Anterior cingulate cortex (tissue), 58 donors: ENCODE data around the gene CNFN.

Experiments
- DNase-seq, 58 donors: peaks; one replicate each; lab custom pipeline; 2025; lab: John Stamatoyannopoulos, UW

Gene CNFN

DNA sequence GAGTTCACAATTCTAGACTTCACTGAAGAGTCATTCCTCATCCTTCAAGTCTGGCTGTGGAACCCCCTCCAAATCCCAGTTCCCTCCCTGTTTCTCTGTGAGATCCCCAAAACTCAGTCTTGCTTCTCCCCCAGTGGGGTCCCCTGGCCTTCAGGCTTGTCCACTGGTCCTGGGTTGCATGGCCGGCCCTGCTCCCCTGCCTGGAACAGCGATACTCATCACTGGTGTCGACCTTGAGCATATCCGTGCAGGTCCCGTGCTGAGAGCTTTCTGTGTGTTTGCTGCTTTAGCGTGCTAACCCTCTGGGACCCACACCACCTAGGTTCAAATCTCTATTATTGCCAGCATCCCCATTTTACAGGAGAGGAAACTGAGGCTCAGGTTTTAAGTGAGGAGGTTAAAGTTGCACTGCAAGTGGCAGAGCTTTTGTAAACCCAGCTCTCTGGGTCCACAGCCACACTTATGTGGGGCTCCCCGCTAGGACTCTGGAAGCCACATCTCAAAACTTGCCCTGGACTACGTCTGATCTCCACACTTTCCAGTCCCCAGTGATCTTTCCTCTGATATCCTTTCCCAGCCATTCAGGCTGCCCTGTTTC lies 21.6 kb upstream of the CNFN start:
- DNase-seq: no peak

DNA sequence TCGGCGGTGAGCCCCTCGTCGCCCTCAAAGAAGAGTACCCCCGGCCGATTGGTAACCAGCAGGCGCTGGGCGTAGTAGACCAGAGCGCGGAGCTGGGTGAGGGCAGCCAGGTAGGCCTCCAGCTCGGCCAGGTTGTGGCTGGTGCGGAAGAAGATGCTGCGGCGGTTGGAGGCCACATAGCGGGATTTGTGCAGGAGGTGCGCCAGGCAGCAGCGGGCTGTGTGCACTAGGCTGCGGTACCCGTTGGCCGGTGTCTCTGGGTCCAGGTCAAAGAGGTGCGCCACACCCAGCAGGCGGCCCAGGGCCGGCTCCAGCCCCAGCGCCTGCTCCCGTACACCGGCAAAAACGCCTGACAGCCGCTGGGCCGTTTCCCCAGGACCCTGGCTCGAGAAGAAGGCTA lies 20.3 kb upstream of the CNFN start:
- no peak for DNase-seq

DNA sequence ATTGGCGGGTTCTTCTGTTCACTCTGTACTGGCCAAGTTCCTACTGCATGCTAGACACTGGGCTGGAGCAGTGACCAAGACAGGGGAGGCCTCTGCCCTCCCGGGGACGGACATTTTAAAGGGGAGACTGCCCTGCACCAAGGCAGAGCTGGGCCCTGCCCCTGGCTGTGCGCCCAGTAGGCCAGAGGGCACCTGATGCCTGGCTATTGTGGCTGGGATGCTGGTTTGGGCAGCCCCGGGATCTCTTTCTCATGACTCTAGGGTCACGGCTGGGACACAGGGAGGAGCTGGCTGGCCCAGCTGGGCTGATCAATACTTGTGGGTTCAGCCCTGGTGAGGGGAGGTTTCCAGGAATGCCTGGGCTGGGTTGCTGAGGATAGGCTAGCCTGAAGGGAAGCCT lies 19.4 kb upstream of the CNFN start:
- peak in 5 of 58 donors; percentile 10 to 31 (median 22) for DNase-seq

DNA sequence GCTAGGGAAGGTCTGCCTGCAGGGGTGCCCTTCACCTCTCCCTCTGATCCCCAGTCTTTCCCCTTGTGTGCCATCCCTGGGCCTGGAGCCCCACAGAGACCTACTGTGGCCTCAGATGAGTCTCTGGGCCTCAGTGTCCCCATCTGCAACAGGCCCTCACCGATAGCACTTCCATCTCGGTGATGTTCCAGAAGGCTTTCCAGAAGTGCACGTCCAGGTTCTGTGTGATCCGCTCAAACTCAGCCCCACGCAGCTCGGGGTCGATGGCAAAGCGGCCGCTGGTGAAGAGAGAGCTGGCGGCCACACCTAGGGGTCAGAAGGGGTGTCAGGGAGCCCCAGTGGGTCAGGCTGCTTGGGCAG lies 17.7 kb upstream of the CNFN start:
- DNase-seq: no peak

DNA sequence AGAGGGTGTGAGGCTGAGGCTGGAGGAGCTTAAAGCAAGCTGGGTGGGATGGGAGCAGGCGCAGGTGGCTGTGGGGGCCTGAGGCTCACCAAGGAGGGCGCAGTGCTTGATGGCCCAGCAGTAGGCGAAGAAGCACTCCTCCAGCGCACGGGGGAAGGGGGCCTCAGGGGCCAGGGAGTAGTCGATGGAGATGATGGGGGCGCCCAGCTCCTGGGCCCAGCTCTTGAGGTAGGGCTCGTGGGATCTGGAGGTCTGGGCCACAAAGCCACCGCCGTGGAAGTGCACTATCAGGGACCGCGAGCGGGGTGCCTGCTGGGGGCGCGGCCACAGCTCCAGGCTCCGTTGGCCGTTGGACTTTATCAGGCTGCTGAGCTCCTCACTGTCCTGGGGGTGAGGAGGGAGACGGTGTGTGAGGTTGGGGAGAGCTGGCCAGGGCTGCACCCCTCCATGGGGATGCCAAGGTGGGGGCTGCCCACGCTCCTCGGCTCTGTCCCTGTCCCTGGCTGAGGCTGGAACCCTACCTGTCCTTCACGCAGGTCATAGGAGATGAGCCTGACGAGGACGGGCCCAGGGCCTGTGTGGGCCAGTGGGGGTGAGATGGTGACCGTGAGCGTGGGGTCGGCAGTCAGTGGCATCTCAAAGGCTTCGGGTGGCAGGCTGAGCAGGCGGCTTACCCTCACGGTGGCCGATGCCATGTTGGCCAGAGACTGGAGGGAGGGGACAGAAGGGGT lies 17.2 kb upstream of the CNFN start:
- DNase-seq: no peak

DNA sequence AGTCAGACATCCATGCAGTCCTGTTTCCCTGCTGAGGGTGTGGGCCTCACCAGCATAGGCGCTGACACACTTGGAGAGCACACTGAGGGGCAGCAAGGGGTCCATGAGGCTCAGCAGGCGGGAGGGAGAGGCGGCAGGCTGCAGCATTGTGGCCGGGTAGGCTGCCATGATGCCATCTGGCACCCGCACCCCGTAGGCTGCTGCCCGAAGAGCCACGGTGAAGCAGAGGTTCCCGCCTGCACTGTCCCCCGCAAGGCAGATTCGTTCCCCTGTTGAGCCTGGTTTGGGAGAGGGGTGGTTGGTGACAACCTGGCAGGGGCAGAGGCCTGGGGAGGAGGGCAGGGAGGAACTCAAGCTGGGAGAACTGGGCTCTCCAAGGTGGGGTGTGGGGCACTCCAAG lies 16.0 kb upstream of the CNFN start:
- DNase-seq: no peak

DNA sequence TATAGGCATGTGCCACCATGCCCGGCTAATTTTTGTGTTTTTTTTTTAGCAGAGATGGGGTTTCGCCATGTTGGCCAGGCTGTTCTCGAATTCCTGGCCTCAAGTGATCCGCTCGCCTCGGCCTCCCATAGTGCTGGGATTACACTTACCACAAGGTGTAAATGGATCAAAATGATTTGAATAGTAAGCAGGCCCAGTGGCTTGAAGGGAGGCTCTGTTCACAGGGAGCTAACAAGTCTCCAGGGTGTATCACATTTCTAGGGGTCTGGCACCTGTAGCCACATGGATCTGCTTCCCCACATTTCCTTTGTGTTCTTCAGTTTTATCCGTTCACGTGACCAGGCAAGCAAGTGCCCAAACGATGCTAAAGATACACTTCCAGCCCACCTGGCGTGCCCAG lies 13.5 kb upstream of the CNFN start:
- DNase-seq: no peak

DNA sequence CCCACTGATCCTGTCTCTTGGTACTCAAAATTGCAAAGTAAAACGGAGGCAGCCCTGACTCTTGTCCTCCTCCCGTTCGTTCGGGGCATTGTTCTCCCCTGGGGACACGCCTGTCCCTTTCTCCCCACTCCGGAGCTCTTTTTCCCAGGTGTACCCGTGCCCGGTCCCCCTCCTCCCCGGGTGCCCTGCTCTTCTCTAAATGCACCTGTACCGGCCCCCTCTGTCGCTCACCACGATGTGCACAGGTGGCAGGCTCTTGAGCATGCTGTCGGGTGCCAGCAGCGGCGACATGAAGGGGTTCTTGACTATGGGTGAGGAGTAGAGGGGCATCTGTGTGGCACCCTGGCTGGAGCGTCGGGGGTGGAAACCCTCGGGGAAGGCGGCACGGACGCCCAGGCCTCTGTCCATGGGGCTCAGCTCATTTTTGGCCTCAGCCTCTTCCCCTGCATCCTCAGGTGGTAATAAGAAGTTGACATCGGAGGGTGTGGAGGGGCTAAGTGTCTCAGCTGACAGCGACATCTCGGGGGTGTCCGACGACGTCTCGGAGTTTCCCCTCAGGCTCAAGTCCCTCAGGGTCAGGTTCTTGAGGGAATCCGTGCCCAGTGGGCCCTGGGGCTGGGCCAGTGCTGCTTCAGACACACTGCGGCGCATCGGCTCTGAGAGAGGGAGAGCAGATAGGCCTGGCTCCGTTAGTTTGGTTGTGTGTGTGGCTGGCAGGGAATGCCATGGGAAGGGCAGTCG lies 12.4 kb upstream of the CNFN start:
- no peak for DNase-seq

DNA sequence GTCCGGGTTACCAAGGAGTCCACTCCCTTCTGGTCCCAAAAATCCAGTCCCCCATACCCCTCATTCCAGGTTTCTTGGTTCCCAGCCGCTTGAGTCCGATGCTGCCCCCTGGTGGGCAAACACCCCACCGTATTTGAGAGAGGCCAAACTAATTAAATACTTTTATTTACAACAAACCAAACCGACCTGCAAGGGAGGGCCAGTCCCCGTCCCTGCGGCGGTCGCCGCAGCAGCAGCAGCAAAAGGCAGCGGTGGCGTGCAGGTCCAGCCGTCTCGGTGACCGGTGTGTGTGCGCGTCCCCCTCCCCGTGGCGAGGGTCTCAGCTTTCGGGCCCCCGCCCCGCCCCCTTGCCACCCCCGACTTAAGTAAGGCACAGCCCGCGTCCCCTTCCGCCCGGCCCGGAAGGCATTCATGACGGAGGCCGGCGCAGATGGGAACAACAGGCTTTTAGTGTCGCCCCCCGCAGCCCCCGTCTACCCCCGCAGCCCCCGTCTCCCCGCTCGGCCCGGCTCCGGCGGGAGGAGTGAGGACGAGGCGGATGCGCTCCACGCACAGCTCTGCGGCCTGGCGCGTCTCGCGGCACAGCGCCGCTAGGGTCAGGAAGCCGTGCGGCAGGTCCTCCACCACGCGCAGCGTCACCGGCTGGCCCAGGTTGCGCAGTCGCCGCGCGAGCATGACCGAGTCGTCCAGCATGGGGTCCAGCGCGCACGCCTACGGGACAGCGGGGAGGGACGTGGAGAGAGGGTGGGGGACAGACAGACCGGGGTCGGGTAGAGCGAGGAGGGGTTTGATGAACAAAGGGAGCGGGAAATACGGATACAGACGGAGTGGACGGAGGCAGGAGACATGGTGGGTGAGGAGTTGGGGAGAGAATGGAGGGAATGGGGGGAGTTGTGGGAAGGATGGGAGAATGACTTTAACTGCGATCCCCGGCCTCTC lies 11.5 kb upstream of the CNFN start:
- DNase-seq: peak in 56 of 58 donors; percentile 15 to 89 (median 59)

DNA sequence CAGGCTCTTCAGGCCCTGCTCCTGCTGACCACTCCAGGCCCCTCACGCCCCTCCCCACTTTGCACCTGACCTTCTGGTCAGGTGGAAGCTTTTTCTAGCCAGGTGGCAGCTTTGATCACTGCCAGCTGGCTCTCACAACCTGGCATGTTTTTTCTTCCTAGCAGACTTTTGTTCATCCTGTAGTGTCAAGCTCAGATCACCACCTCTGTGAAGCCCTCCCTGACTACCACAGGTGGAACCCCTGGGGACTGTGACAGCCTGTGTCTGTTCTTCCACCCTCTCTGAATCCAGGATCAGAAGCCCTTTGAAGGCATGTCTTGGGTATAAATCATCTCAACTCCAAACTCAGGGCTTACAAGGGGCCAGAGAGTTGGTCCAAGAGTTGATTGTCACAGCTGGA lies 10.3 kb upstream of the CNFN start:
- DNase-seq: no peak

DNA sequence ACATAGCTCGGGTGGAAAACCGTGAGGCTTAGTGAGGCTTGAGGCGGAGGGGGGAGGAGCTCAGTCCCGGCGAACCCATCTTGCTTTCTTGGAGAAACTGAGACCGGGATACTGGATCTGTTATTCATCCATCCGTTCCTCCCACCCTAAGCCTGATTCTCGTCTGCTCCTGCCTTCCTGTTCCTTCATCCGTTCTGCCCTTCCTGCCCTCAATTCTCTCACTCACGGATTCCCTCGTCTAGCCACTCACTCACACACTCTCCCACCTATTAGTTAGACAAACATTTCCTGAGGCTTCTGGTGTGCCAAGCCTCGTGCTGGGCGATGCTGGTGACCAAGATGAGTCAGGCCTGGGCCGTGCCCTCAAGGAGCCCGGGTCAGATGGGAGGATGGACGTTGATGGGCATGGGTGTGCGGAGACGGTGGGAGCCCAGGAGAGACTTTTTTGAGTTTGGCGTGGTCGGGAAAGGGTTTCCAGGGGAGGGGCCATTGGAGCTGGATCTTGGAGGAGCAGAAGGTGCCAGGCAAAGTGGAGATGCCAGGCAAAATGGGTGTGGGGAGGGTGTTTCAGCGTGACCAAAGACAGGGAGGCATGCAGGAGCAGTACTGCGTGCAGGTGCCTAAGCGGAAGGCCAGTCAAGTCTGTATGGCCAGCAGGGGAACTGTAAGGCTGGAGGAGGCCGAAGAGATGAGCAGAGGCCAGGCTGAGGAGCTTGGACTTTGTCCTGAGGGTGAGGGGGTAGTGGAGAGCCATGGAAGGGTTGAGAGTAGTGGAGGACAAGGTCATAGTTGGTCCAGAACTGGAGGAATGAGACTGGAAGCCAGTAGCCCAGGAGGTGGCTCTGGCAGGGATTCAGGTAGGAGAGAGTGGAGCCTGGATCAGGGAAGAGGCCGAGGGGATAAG lies 7.4 kb upstream of the CNFN start:
- DNase-seq: peak in 3 of 58 donors; percentile 48 to 58 (median 54)

DNA sequence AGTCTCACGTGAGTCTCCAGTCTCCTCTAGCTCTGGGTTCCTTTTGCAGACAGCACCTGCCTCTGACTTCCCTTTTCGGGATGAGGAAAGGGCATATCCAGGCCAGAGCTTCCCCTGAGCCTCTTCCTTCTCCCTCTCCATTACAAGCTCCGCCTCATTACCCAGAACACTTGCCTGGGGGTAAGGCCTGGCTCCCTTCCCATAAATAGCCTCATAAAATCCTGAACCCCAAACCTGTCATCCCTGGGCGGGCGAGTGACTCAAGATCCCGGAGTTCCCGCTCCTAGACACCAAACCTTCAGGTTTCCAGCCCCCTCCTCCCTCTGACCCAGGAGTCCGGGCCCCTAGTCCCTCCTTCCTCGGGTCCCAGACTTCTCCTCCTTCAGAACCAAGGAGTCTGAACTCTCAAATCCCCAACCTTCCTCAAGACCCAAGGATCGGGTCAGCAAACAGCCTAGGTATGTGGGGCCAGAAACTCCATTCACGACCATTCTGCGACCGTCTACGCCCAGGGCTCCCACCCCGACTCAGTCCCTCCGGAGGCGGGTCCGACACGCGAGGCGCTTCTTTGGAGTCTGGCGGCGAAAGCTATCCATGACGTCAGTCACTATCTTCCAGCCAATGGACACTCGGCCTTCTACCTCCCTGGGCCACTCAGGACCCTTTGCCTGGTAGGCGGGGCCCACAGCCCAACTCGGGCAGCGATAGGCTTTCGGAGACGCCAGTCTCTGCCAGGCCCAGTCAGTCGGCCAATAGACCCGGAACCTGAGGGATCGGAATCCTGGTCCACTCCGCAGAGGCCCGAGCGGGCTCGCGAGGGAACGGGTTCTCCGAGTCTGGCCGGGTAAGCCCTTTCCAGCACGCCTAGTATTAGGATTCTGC lies 6.5 kb upstream of the CNFN start:
- peak; percentile 84 to 99 (median 97) for DNase-seq

DNA sequence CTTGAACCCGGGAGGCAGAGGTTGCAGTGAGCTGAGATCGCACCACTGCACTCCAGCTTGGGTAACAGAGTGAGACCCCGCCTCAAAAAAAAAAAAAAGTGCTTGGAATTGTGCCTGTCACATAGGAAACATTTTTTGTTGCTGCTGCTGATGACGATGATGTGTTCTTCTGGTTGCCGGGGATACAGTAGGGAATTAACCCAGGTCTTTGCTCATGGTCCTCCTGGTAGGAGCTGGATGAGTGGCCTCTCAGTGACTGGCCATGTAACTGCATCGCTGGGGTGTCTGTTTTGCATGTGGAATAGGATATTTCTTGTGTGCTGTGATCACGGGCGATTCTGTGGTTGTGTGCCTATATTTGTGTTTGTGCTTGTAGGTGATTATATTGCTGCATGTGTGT lies 4.7 kb upstream of the CNFN start:
- DNase-seq: no peak

DNA sequence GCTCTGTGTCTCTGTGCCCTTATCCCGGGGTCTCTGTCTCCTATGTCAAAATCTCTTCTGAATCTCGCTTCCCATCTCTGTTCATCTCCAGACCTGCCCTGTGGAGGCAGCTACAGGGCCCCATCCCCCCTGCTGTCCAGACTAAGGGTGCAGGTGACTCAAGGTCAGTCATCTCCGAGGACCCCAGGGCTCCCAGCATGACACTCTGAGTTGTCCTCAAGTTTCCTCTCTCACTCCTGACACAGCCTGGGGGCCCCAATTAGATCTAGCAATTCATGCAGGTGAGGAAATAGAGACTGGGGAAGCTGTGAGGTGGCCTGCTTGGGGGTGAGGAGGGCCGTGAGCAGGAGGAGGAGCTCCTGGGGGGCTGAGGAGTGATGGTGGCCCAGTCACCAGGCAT lies 2.1 kb upstream of the CNFN start:
- DNase-seq: no peak

DNA sequence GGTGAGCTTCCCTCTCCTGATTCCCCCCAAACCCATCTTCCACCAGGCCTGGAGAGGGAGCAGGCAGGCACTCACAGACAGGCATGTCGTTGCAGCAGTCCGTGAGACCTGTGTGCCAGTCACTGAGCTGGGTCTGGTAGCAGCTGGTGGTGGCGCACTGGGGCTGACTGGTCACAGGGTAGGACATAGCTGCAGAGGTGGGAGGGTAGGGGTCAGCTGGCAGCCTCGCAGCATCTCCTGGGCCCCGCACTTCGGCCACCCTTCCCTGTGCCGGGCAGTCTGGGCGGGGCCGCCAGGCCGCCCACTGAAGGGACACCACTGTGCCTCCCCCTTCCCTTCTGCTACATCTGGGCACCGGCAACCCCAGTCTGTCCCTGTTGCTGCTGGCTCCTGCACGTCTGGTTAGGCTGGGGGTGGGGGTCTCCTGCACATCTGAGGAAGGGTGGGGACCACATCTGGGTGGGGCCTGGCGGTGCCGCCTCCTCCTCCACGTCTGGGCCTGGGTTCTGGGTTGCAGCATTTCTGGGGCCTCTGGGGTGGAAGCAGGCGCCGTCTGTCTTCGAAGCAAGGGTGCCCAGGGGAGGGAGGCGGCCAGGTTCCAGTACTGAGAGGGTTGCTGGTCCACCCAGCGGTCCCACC lies 1.1 kb downstream of the CNFN start:
- no peak for DNase-seq

DNA sequence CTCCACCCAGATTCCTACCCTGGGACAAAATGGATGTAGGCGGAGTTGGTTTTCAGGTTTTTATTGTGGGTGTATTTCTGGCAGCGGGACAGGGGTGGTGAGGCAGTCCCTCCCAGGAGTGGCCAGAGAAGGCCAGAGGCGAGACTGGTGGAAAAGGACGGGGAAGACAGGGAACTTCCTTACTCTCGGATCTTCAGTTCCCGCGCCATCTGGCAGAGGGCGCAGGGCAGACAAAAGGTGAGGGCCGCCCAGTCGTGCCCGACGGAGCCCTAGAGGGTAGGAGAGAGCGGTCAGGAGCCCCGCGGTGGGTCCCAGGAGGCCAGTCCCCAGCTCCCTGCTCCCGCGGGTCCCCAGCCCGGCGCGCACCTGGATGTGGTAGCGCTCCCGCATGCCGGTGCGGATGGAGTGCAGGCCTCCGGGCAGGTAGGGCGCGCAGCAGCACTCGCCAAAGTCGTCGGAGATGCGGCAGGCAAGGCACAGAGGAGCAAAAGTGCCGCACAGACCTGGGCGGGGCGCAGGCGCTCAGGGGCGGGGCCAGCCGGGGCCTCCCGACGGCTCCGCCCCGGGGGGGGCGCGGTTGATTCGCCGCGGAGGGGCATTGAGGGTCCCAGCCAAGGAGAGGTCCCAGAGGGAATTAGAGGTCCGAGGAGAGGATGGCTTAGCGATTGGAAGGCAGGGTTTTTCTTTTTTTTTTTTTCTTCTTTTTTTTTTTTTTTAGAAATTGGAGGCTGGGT lies 3.0 kb downstream of the CNFN start:
- peak in 17 of 58 donors; percentile 5 to 51 (median 20) for DNase-seq

DNA sequence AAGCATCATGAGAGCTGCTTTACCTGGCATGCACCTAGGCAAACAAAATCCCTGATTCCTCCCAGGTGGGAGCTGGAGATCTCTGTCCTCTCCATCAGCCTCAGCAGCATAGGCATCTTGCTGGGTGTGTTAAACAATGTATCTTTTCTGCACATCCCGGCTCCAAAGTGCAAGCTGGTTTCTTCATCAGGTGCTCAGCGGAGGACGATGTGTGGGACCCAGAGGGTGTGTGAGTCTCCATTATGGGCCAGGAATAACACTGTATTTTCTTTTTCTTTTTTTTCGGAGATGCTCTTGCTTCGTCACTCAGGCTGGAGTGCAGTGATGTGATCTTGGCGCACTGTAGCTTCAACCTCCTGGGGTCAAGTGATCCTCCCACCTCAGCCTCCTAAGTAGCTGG lies 9.9 kb downstream of the CNFN start:
- no peak for DNase-seq
